ENCODE measurements around the gene SH3BGRL2. TPM values are rescaled to one million over a fixed set of nuclear protein-coding genes. Genes with fewer than 3 reads are reported as not detected.
"Not testable (repeated sequence)": the region's sequence is repeated elsewhere in the genome, so short reads cannot be mapped to it uniquely, and the experiment has no call there.

Gene SH3BGRL2
- total RNA-seq, 6 experiments from 2014 or later = 0.14 to 0.43 (median 0.23) TPM

- no peak overlapping the region for H3K27ac Mint-ChIP-seq
- no peak overlapping the region for H3K4me3 Mint-ChIP-seq
- no peak for DNase-seq
- H3K27me3 Mint-ChIP-seq (ENCODE audit: insufficient read depth) = no peaks in the 10 kb centered on the region; the same call in 1 of the 2 replicates
- H3K36me3 Mint-ChIP-seq (ENCODE audit: low read depth) = no peaks in the 10 kb centered on the region
- H3K9me3 Mint-ChIP-seq = no peaks in the 10 kb centered on the region
- H3K4me1 Mint-ChIP-seq (ENCODE audit: low read depth) = no peaks in the 10 kb centered on the region
- TF ChIP-seq, protein P1, sequence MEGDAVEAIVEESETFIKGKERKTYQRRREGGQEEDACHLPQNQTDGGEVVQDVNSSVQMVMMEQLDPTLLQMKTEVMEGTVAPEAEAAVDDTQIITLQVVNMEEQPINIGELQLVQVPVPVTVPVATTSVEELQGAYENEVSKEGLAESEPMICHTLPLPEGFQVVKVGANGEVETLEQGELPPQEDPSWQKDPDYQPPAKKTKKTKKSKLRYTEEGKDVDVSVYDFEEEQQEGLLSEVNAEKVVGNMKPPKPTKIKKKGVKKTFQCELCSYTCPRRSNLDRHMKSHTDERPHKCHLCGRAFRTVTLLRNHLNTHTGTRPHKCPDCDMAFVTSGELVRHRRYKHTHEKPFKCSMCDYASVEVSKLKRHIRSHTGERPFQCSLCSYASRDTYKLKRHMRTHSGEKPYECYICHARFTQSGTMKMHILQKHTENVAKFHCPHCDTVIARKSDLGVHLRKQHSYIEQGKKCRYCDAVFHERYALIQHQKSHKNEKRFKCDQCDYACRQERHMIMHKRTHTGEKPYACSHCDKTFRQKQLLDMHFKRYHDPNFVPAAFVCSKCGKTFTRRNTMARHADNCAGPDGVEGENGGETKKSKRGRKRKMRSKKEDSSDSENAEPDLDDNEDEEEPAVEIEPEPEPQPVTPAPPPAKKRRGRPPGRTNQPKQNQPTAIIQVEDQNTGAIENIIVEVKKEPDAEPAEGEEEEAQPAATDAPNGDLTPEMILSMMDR (IDR thresholded peaks at IDR 0.05) = peak; percentile 73
Observed at GRCh38 chr6:79672631-79673111, 41.5 kb downstream of the SH3BGRL2 start.

DNA sequence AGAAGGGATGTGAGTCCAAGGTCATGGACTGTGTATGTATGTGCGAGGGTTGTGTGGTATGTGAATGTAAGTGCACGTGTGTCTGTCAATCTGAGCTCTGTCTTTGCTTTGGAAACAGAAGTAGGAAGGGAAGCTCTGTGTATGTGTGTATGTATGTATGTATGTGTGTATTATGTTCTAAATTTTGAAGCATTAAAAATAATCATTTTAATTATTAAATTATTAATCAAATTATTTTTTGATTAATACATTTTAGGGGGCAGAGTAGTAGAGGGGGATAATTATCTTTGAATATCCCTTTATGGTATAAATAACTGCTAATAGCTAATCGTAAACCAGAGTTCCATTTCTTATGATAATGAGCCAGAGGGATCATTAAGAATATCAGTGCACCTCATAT is 42.8 kb downstream of the SH3BGRL2 start:
- H3K4me3 Mint-ChIP-seq = no peak overlapping the region
- DNase-seq = no peak
- no peaks in the 10 kb centered on the region for H3K36me3 Mint-ChIP-seq (ENCODE audit: low read depth)
- no peaks in the 10 kb centered on the region; the same call in 1 of the 2 replicates for H3K27me3 Mint-ChIP-seq (ENCODE audit: insufficient read depth)
- H3K27ac Mint-ChIP-seq = no peak overlapping the region
- no peaks in the 10 kb centered on the region for H3K4me1 Mint-ChIP-seq (ENCODE audit: low read depth)
- no peaks in the 10 kb centered on the region for H3K9me3 Mint-ChIP-seq
- TF ChIP-seq, protein P1 (IDR thresholded peaks at IDR 0.05) = no peak

GRCh38 chr6:79676785-79677736 is 45.9 kb downstream of the SH3BGRL2 start:
- no peak for DNase-seq
- no peaks in the 10 kb centered on the region; the same call in 1 of the 2 replicates for H3K27me3 Mint-ChIP-seq (ENCODE audit: insufficient read depth)
- TF ChIP-seq, protein P1 (IDR thresholded peaks at IDR 0.05) = no peak
- H3K36me3 Mint-ChIP-seq (ENCODE audit: low read depth) = no peaks in the 10 kb centered on the region
- H3K4me3 Mint-ChIP-seq = no peak overlapping the region
- no peaks in the 10 kb centered on the region for H3K4me1 Mint-ChIP-seq (ENCODE audit: low read depth)
- no peaks in the 10 kb centered on the region for H3K9me3 Mint-ChIP-seq
- no peak overlapping the region for H3K27ac Mint-ChIP-seq

GRCh38 chr6:79682682-79683081 is 51.6 kb downstream of the SH3BGRL2 start:
- H3K9me3 Mint-ChIP-seq; H3K27me3 Mint-ChIP-seq (ENCODE audit: insufficient read depth); DNase-seq; H3K4me3 Mint-ChIP-seq; H3K36me3 Mint-ChIP-seq (ENCODE audit: low read depth); H3K4me1 Mint-ChIP-seq (ENCODE audit: low read depth); H3K27ac Mint-ChIP-seq: not testable (repeated sequence)

GRCh38 chr6:79684876-79685275 is 53.7 kb downstream of the SH3BGRL2 start:
- Mint-ChIP-seq H3K4me1 (ENCODE audit: low read depth) (no peaks in the 10 kb centered on the region), H3K4me3 (no peak overlapping the region), H3K36me3 (ENCODE audit: low read depth) (no peaks in the 10 kb centered on the region), H3K27me3 (ENCODE audit: insufficient read depth) (no peaks in the 10 kb centered on the region; the same call in 1 of the 2 replicates), H3K9me3 (no peaks in the 10 kb centered on the region), H3K27ac (no peak overlapping the region)
- TF ChIP-seq, protein P1 (IDR thresholded peaks at IDR 0.05) = no peak
- DNase-seq = no peak

- H3K27me3 Mint-ChIP-seq (ENCODE audit: insufficient read depth) = peaks cover 2% of the 10 kb centered on the region; the same call in 1 of the 2 replicates
- H3K27ac Mint-ChIP-seq = no peak overlapping the region
- no peaks in the 10 kb centered on the region for H3K9me3 Mint-ChIP-seq
- no peak overlapping the region for H3K4me3 Mint-ChIP-seq
- H3K4me1 Mint-ChIP-seq (ENCODE audit: low read depth) = no peaks in the 10 kb centered on the region
- TF ChIP-seq, protein P1 (IDR thresholded peaks at IDR 0.05) = no peak
- DNase-seq = no peak
- H3K36me3 Mint-ChIP-seq (ENCODE audit: low read depth) = no peaks in the 10 kb centered on the region
Observed at GRCh38 chr6:79686707-79687309, 55.7 kb downstream of the SH3BGRL2 start.
